ENCODE results near the gene HDAC6.

HDAC6 gene

DNA sequence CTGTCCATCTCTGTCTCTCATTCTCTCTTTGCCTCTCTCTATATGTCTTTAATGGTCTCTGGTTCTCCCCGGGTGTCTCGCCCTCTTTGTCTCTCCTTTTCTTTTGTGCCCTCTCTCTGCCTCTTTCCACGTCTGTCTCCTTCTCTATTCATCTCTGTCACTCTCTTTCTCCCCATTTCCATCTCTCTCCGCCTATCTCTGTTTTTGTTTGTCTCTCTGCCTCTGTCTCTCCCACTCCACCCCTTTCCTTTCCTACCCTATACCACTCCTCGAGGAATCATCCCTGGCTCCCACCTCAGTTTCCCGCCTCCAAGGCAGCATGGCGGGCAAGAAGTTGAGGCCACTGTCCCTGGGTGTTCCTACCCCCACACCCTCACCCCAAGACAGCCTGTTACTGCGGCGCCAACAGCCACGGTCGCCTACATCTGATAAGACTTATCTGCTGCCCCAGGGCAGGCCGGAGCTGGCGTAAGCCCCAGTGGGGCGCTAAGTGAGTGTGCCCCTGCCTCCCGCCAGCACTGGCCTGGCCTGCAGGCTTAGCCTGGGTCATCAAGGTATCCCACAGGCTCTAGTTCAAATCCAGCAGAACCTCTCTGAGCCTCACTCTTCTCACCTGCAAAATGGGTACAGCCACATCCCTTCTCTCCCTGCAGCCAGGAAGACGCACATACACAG lies 16.2 kb upstream of the HDAC6 start (continued):
- TF ChIP-seq, protein P1, sequence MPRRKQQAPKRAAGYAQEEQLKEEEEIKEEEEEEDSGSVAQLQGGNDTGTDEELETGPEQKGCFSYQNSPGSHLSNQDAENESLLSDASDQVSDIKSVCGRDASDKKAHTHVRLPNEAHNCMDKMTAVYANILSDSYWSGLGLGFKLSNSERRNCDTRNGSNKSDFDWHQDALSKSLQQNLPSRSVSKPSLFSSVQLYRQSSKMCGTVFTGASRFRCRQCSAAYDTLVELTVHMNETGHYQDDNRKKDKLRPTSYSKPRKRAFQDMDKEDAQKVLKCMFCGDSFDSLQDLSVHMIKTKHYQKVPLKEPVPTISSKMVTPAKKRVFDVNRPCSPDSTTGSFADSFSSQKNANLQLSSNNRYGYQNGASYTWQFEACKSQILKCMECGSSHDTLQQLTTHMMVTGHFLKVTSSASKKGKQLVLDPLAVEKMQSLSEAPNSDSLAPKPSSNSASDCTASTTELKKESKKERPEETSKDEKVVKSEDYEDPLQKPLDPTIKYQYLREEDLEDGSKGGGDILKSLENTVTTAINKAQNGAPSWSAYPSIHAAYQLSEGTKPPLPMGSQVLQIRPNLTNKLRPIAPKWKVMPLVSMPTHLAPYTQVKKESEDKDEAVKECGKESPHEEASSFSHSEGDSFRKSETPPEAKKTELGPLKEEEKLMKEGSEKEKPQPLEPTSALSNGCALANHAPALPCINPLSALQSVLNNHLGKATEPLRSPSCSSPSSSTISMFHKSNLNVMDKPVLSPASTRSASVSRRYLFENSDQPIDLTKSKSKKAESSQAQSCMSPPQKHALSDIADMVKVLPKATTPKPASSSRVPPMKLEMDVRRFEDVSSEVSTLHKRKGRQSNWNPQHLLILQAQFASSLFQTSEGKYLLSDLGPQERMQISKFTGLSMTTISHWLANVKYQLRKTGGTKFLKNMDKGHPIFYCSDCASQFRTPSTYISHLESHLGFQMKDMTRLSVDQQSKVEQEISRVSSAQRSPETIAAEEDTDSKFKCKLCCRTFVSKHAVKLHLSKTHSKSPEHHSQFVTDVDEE (CRISPR knock-in tag; IDR thresholded peaks at IDR 0.05): no peak
- TF ChIP-seq OSR1 (CRISPR knock-in tag; IDR thresholded peaks at IDR 0.05): no peak
- no peak for TF ChIP-seq RARB (CRISPR knock-in tag; IDR thresholded peaks at IDR 0.05)
- no peak for TF ChIP-seq BACH2 (CRISPR knock-in tag; IDR thresholded peaks at IDR 0.05; ENCODE audit: borderline replicate concordance)

DNA sequence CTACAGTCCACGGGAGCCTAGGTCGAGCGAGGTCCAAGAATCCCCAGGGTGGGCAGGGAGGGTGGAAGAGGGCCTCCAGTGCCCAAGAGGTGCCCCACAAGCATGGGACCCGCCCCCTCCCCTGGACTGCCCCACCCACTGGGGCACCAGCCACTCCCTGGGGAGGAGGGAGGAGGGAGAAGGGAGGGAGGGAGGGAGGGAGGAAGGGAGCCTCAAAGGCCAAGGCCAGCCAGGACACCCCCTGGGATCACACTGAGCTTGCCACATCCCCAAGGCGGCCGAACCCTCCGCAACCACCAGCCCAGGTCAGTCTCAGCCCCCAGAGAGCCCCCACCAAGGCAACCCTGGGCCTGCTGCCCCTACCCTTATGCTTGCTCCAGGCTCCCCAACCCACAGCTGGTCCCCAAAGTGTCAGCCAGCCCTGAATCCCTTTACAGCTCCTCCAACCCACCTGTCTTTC lies 15.5 kb upstream of the HDAC6 start, which contains the start of gene GATA1:
GATA1 (plus strand) TSS at position 250 of the 460 bp plus-strand sequence. CDS start 4,520 bp downstream, outside the sequence.
- ATAC-seq: no peak
- TF ChIP-seq, protein P1 (CRISPR knock-in tag; IDR thresholded peaks at IDR 0.05): no peak
- TF ChIP-seq ZFP30 (CRISPR knock-in tag; IDR thresholded peaks at IDR 0.05) (no peak), RARB (CRISPR knock-in tag; IDR thresholded peaks at IDR 0.05) (no peak), ZNF8 (CRISPR knock-in tag; IDR thresholded peaks at IDR 0.05) (no peak), TCF4 (CRISPR knock-in tag; IDR thresholded peaks at IDR 0.05; ENCODE audit: borderline replicate concordance) (no peak), ESRRG (CRISPR knock-in tag; IDR thresholded peaks at IDR 0.05) (no peak)
- TF ChIP-seq, protein P2, sequence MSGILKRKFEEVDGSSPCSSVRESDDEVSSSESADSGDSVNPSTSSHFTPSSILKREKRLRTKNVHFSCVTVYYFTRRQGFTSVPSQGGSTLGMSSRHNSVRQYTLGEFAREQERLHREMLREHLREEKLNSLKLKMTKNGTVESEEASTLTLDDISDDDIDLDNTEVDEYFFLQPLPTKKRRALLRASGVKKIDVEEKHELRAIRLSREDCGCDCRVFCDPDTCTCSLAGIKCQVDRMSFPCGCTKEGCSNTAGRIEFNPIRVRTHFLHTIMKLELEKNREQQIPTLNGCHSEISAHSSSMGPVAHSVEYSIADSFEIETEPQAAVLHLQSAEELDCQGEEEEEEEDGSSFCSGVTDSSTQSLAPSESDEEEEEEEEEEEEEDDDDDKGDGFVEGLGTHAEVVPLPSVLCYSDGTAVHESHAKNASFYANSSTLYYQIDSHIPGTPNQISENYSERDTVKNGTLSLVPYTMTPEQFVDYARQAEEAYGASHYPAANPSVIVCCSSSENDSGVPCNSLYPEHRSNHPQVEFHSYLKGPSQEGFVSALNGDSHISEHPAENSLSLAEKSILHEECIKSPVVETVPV (CRISPR knock-in tag; IDR thresholded peaks at IDR 0.05): no peak

DNA sequence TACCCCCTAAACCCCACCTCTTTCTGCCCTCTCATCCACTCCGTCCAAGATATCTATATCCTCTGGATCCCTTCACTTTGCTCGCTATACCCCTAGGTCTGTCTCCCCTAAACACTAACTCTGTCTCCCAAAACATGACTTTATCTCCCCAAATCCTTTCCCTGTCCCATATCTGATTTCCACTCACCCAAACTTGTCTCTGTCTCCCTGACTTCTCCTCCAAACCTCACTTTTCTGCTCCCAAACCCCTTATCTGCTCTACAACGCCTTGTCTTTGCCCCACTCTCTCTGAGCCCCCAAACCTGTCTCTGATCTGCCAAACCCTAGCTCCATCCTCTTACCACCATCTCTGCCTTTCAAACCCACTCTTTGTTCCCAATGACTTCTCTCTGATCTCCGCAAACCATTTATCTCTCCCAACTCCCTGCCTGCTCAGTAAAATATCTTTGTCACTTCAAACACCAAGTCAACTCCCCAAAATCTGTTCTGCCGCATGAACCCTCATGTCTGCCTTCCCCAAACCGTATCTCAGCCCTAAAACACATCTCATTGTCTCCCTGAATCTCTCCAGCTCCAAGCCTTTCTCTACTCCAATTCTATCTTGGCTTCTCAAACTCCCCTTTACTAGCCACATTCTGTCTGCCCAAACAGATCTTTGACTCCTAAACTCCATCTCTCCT lies 14.9 kb upstream of the HDAC6 start:
- TF ChIP-seq PPARA (CRISPR knock-in tag; IDR thresholded peaks at IDR 0.05; ENCODE audit: borderline replicate concordance) (no peak), GLIS3 (CRISPR knock-in tag; IDR thresholded peaks at IDR 0.05) (no peak), ZNF70 (CRISPR knock-in tag; IDR thresholded peaks at IDR 0.05) (no peak), TCF4 (CRISPR knock-in tag; IDR thresholded peaks at IDR 0.05; ENCODE audit: borderline replicate concordance) (no peak), ARNTL (CRISPR knock-in tag; IDR thresholded peaks at IDR 0.05; ENCODE audit: borderline replicate concordance, low read depth) (no peak), ZFP30 (CRISPR knock-in tag; IDR thresholded peaks at IDR 0.05) (no peak)
- TF ChIP-seq, protein P2 (CRISPR knock-in tag; IDR thresholded peaks at IDR 0.05): no peak
- ATAC-seq: no peak

DNA sequence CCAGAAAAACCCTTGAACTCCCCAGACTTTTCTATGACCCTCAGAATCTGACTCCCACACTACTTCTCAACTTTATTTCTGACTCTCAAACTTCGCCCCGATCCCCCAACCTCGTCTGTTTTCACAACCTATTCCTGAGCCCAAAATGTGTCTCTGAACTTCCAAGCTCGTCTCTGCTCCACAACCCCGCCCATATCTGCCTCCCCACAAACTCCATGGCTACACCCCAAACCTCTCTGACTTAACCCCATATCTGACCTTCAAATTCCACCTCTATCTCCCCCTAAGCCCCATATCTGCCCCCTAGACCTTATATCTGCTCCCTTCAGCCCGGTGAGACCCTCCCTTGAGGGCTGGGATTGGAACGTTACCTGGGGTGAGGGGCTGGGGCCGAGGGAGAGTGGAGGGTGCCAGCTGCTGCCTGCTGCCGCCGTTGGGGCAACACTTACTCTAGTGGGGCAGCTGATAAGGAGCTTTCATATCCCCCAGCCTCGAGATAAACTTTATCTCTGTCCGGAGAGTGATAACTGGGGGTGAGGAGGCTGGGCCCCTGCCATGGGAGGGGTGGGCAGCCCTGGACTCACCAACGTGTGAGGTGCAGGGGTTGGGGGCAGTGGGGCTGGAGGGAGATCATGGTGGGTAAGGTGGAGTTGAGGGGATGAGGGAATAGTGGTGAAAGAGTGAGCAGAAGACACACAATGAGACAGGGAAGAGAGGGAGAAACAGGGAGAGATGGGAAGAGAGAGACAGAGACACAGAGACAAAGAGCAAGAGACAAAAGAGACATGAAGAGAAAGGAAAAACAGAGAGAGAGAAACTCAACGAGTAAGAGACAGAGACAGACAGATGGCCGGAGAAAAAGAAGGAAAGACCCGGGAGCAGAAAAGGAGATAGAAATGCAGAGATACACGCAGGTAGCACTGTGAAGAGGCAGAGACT lies 14.1 kb upstream of the HDAC6 start:
- ATAC-seq: no peak
- TF ChIP-seq CSDC2 (CRISPR knock-in tag; IDR thresholded peaks at IDR 0.05) (no peak), SNAI2 (CRISPR knock-in tag; IDR thresholded peaks at IDR 0.05) (no peak), RARB (CRISPR knock-in tag; IDR thresholded peaks at IDR 0.05) (no peak), ZNF8 (CRISPR knock-in tag; IDR thresholded peaks at IDR 0.05) (no peak), PPARA (CRISPR knock-in tag; IDR thresholded peaks at IDR 0.05; ENCODE audit: borderline replicate concordance) (no peak), TOX (CRISPR knock-in tag; IDR thresholded peaks at IDR 0.05; ENCODE audit: borderline replicate concordance) (no peak), ZFP3 (CRISPR knock-in tag; IDR thresholded peaks at IDR 0.05) (no peak), GLIS3 (CRISPR knock-in tag; IDR thresholded peaks at IDR 0.05) (no peak), ESRRG (CRISPR knock-in tag; IDR thresholded peaks at IDR 0.05) (no peak), ZNF565 (CRISPR knock-in tag; conservative IDR thresholded peaks at IDR 0.05; ENCODE audit: low read depth) (no peak)
- TF ChIP-seq, protein P3, sequence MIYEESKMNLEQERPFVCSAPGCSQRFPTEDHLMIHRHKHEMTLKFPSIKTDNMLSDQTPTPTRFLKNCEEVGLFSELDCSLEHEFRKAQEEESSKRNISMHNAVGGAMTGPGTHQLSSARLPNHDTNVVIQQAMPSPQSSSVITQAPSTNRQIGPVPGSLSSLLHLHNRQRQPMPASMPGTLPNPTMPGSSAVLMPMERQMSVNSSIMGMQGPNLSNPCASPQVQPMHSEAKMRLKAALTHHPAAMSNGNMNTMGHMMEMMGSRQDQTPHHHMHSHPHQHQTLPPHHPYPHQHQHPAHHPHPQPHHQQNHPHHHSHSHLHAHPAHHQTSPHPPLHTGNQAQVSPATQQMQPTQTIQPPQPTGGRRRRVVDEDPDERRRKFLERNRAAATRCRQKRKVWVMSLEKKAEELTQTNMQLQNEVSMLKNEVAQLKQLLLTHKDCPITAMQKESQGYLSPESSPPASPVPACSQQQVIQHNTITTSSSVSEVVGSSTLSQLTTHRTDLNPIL (CRISPR knock-in tag; IDR thresholded peaks at IDR 0.05; ENCODE audit: low read depth): no peak
- TF ChIP-seq, protein P4, sequence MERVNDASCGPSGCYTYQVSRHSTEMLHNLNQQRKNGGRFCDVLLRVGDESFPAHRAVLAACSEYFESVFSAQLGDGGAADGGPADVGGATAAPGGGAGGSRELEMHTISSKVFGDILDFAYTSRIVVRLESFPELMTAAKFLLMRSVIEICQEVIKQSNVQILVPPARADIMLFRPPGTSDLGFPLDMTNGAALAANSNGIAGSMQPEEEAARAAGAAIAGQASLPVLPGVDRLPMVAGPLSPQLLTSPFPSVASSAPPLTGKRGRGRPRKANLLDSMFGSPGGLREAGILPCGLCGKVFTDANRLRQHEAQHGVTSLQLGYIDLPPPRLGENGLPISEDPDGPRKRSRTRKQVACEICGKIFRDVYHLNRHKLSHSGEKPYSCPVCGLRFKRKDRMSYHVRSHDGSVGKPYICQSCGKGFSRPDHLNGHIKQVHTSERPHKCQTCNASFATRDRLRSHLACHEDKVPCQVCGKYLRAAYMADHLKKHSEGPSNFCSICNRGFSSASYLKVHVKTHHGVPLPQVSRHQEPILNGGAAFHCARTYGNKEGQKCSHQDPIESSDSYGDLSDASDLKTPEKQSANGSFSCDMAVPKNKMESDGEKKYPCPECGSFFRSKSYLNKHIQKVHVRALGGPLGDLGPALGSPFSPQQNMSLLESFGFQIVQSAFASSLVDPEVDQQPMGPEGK (CRISPR knock-in tag; IDR thresholded peaks at IDR 0.05; ENCODE audit: borderline replicate concordance): no peak

Measured in SK-N-SH treated with all-trans-retinoic acid at 6 μM for 48 hours (cell line).